HEK293T (cell line): ENCODE results near the gene SH3RF3.

ENCODE experiments used
- BHLHE40 ChIP-seq: fragments of 450-650 bp; IDR thresholded peaks from 2 replicates; pipeline ENCODE4 v1.6.1; 2016; ENCODE audit warnings: mild to moderate bottlenecking, moderate library complexity, borderline replicate concordance
- NFRKB ChIP-seq: fragments of 450-650 bp; IDR thresholded peaks from 2 replicates; pipeline ENCODE4 v1.6.1; 2016; ENCODE audit warnings: mild to moderate bottlenecking, moderate library complexity

DNA sequence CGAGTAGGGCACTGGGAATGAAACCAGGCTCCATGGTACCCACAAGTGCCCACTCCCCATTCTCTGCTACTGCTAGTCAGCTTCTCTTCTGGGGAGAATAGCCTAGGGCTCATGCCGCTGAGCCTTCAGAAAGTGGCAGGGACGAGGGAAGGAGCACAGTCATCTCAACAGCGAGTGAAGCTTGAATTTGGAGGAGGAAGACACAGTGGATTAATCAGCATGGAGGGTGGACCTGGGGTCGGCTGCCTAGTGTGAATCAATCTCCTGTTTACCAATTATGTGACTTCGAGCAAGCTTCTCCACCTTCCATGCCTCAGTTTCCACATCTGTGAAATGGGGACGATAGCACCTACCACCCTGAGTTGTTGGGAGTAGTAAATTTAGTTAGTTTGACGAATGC lies 327.8 kb downstream of the SH3RF3 start:
- TF ChIP-seq BHLHE40 (no peak), NFRKB (no peak)
